H9 (cell line): ENCODE measurements around the gene ABCC12. TPM values are rescaled to one million over a fixed set of nuclear protein-coding genes. Genes with fewer than 3 reads are reported as not detected.

ENCODE experiments used
- DNase-seq: peaks from one replicate; pipeline ENCODE4 v3.0.0-alpha.2; 2017
- H2AFZ ChIP-seq: one replicate; pipeline ENCODE4 v1.6.1; 2013; ENCODE audit warnings: mild to moderate bottlenecking, low read length, control low read depth, moderate library complexity
- H2AK5ac ChIP-seq: 2 replicates; pipeline ENCODE4 v1.6.1; 2013; ENCODE audit warnings: low read length, control low read depth, mixed read lengths; ENCODE audit not compliant: insufficient read length
- H2BK120ac ChIP-seq: one replicate; pipeline ENCODE4 v1.6.1; 2013; ENCODE audit warnings: low read depth, mild to moderate bottlenecking, low read length, control low read depth, inconsistent platforms; ENCODE audit not compliant: poor library complexity, severe bottlenecking
- H2BK12ac ChIP-seq: 2 replicates; pipeline ENCODE4 v1.6.1; 2013; ENCODE audit warnings: low read length, control low read depth, mixed read lengths, low read depth; ENCODE audit not compliant: insufficient read length
- H2BK15ac ChIP-seq: 2 replicates; pipeline ENCODE4 v1.6.1; 2013; ENCODE audit warnings: low read depth, low read length, control low read depth
- H2BK20ac ChIP-seq: one replicate; pipeline ENCODE4 v1.6.1; 2013; ENCODE audit warnings: low read depth, mild to moderate bottlenecking, low read length, control low read depth, inconsistent platforms; ENCODE audit not compliant: poor library complexity, severe bottlenecking
- H2BK5ac ChIP-seq: 2 replicates; pipeline ENCODE4 v1.6.1; 2013; ENCODE audit warnings: low read length, control low read depth, mixed read lengths; ENCODE audit not compliant: insufficient read length
- H3K14ac ChIP-seq: 2 replicates; pipeline ENCODE4 v1.6.1; 2013; ENCODE audit warnings: low read length, control low read depth; ENCODE audit not compliant: insufficient read depth
- H3K18ac ChIP-seq: 2 replicates; pipeline ENCODE4 v1.6.1; 2013; ENCODE audit warnings: low read depth, mild to moderate bottlenecking, mixed read lengths, low read length, control low read depth; ENCODE audit not compliant: insufficient read length
- H3K23ac ChIP-seq: 2 replicates; pipeline ENCODE4 v1.6.1; 2013; ENCODE audit warnings: low read length, control low read depth, mixed read lengths, low read depth; ENCODE audit not compliant: insufficient read length
- H3K23me2 ChIP-seq: 2 replicates; pipeline ENCODE4 v1.6.1; 2013; ENCODE audit warnings: low read depth, mild to moderate bottlenecking, mixed read lengths, low read length, control low read depth; ENCODE audit not compliant: insufficient read length, poor library complexity, severe bottlenecking
- H3K27ac ChIP-seq: 2 replicates; pipeline ENCODE4 v1.5.1; 2013; ENCODE audit warnings: low read length, control low read depth, mixed read lengths, low read depth; ENCODE audit not compliant: insufficient read length
- H3K27me3 ChIP-seq: 2 replicates; pipeline ENCODE4 v1.6.1; 2013; ENCODE audit warnings: low read length, control low read depth, inconsistent platforms; ENCODE audit not compliant: insufficient read depth
- H3K4ac ChIP-seq: 2 replicates; pipeline ENCODE4 v1.6.1; 2013; ENCODE audit warnings: low read depth, mild to moderate bottlenecking, control low read depth, inconsistent platforms, low read length, moderate library complexity
- H3K4me1 ChIP-seq: 2 replicates; pipeline ENCODE4 v1.6.1; 2013; ENCODE audit warnings: low read length, control low read depth, inconsistent platforms; ENCODE audit not compliant: insufficient read depth
- H3K4me2 ChIP-seq: 2 replicates; pipeline ENCODE4 v1.6.1; 2013; ENCODE audit warnings: low read length, control low read depth, mixed read lengths; ENCODE audit not compliant: insufficient read length, insufficient read depth
- H3K56ac ChIP-seq: 2 replicates; pipeline ENCODE4 v1.6.1; 2013; ENCODE audit warnings: low read depth, mild to moderate bottlenecking, mixed read lengths, low read length, control low read depth; ENCODE audit not compliant: insufficient read length
- H3K79me1 ChIP-seq: 2 replicates; pipeline ENCODE4 v1.6.1; 2013; ENCODE audit warnings: low read depth, mild to moderate bottlenecking, moderate library complexity, low read length, control low read depth, inconsistent platforms; ENCODE audit not compliant: insufficient read depth, poor library complexity, severe bottlenecking
- H3K79me2 ChIP-seq: 2 replicates; pipeline ENCODE4 v1.6.1; 2013; ENCODE audit warnings: low read length, control low read depth, inconsistent platforms; ENCODE audit not compliant: insufficient read depth
- H3K9ac ChIP-seq: 2 replicates; pipeline ENCODE4 v1.6.1; 2013; ENCODE audit warnings: low read length, control low read depth, mixed read lengths; ENCODE audit not compliant: insufficient read length; ENCODE audit errors: extremely low read depth
- H3K9me3 ChIP-seq: one replicate; pipeline ENCODE4 v1.6.1; 2013; ENCODE audit warnings: low read depth, low read length, inconsistent platforms; ENCODE audit not compliant: control insufficient read depth
- H3T11ph ChIP-seq: one replicate; pipeline ENCODE4 v1.6.1; 2013; ENCODE audit warnings: mild to moderate bottlenecking, low read length, control low read depth, inconsistent platforms
- H4K20me1 ChIP-seq: one replicate; pipeline ENCODE4 v1.6.1; 2013; ENCODE audit not compliant: control insufficient read depth, insufficient read length, insufficient read depth
- H4K5ac ChIP-seq: 2 replicates; pipeline ENCODE4 v1.6.1; 2013; ENCODE audit warnings: low read depth, mild to moderate bottlenecking, mixed read lengths, low read length, control low read depth; ENCODE audit not compliant: insufficient read length
- H4K8ac ChIP-seq: replicated peaks from 2 replicates; pipeline ENCODE4 v1.6.1; 2013; ENCODE audit warnings: low read length, control low read depth, mixed read lengths, low read depth; ENCODE audit not compliant: insufficient read length
- H4K91ac ChIP-seq: 2 replicates; pipeline ENCODE4 v1.6.1; 2013; ENCODE audit warnings: low read depth, mild to moderate bottlenecking, moderate library complexity, mixed read lengths, low read length, control low read depth; ENCODE audit not compliant: insufficient read length
- H3K27ac Mint-ChIP-seq, 3 experiments: 2 replicates in 2 of 3; 3 replicates in 1 of 3; pipeline ENCODE4 v1.8.0; 2020 to 2021; ENCODE audit warnings: mixed read lengths in 3 of 3, mild to moderate bottlenecking in 1 of 3, moderate library complexity in 1 of 3
- H3K27me3 Mint-ChIP-seq: 2 replicates; pipeline ENCODE4 v1.8.0; 2021; ENCODE audit warnings: low read depth, mild to moderate bottlenecking, moderate library complexity, mixed read lengths
- H3K36me3 Mint-ChIP-seq, 3 experiments: 2 replicates in 2 of 3; 3 replicates in 1 of 3; pipeline ENCODE4 v1.8.0; 2020 to 2021; ENCODE audit warnings: low read depth in 3 of 3, mixed read lengths in 3 of 3; ENCODE audit not compliant: insufficient read depth in 1 of 3
- H3K4me1 Mint-ChIP-seq, 2 experiments: 2 replicates each; pipeline ENCODE4 v1.8.0; 2020; ENCODE audit warnings: mixed read lengths in 2 of 2
- H3K4me3 Mint-ChIP-seq, 2 experiments: 2 replicates in 1 of 2; 3 replicates in 1 of 2; pipeline ENCODE4 v1.8.0; 2020 to 2021; ENCODE audit warnings: mild to moderate bottlenecking in 2 of 2, mixed read lengths in 2 of 2, moderate library complexity in 1 of 2
- H3K9me3 Mint-ChIP-seq, 2 experiments: 2 replicates in 1 of 2; 3 replicates in 1 of 2; pipeline ENCODE4 v1.8.0; 2020; ENCODE audit warnings: mild to moderate bottlenecking in 2 of 2, mixed read lengths in 2 of 2, moderate library complexity in 1 of 2
- WGBS: extraction: QIAGEN DNeasy Blood & Tissue Kit; methylation state at CpG from one replicate; pipeline ENCODE4 v1.1.7; 2013; ENCODE audit warnings: missing lambda C conversion rate, low lambda C conversion rate, mixed read lengths; ENCODE audit not compliant: insufficient read length; ENCODE audit errors: extremely low coverage; 5-methylcytosine and 5-hydroxymethylcytosine counted together
- total RNA-seq: library from RNA; stranded (reverse); gene quantifications from 2 replicates; pipeline ENCODE4 v1.2.1, GENCODE V29; 2021
- TF ChIP-seq, protein P1 (sequence below): fragments of 200-600 bp; sonication (generic); conservative IDR thresholded peaks from 3 replicates; pipeline ENCODE4 v1.8.0; 2021; ENCODE audit warnings: antibody characterized with exemption, mild to moderate bottlenecking

ABCC12 gene
- total RNA-seq, 1 experiment from 2014 or later: 0.09 TPM

DNA sequence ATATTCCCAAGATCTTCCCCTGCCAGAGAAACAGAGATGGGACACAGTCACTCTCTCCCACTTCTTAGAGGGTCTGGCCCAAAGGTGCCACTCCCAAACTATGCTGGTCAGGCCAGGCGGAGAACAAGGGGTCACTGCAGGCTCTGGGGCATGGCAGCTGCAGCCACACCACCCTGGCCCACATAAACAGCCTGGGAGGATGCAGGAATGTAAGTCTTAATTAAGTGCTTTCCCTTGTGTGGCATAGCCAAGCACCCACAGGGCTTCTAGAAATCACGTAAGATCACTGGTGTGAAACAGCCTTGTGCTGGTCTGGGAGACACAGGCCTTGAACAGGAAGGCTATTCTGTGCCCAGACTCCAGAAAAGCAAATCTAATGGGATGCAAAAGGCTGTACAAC lies 31.5 kb downstream of the ABCC12 start:
- no CpG with 5 or more reads among the region's 2 CpGs for WGBS
- no peak overlapping the region for H3K4me3 Mint-ChIP-seq
- Histone ChIP-seq H3K27me3 (no peaks in the 10 kb centered on the region), H4K91ac (no peak overlapping the region), H2AFZ (no peak overlapping the region), H3K79me1 (no peaks in the 10 kb centered on the region), H3K4me2 (no peak overlapping the region), H2AK5ac (no peak overlapping the region), H3K14ac (no peak overlapping the region), H4K8ac (no peak overlapping the region), H4K5ac (no peak overlapping the region), H3K4me1 (peaks cover 2% of the 10 kb centered on the region; the same call in 1 of the 2 replicates), H2BK120ac (no peak overlapping the region), H2BK20ac (no peak overlapping the region), H3K18ac (no peak overlapping the region), H3T11ph (no peak overlapping the region), H2BK12ac (no peak overlapping the region), H3K23ac (no peak overlapping the region), H3K56ac (no peak overlapping the region), H3K27ac (no peak overlapping the region), H3K4ac (no peak overlapping the region), H3K79me2 (no peaks in the 10 kb centered on the region), H4K20me1 (no peaks in the 10 kb centered on the region), H3K9me3 (no peaks in the 10 kb centered on the region), H2BK15ac (no peak overlapping the region), H3K23me2 (no peaks in the 10 kb centered on the region), H2BK5ac (no peak overlapping the region), H3K9ac (no peak overlapping the region)
- no peak for DNase-seq
- peaks cover 0 to 1% (median 0%) of the 10 kb centered on the region in 3 experiments; a peak in 1 of 7 replicates for H3K36me3 Mint-ChIP-seq
- peaks cover 2% of the 10 kb centered on the region; the same call in 1 of the 2 replicates for H3K27me3 Mint-ChIP-seq
- TF ChIP-seq, protein P1, sequence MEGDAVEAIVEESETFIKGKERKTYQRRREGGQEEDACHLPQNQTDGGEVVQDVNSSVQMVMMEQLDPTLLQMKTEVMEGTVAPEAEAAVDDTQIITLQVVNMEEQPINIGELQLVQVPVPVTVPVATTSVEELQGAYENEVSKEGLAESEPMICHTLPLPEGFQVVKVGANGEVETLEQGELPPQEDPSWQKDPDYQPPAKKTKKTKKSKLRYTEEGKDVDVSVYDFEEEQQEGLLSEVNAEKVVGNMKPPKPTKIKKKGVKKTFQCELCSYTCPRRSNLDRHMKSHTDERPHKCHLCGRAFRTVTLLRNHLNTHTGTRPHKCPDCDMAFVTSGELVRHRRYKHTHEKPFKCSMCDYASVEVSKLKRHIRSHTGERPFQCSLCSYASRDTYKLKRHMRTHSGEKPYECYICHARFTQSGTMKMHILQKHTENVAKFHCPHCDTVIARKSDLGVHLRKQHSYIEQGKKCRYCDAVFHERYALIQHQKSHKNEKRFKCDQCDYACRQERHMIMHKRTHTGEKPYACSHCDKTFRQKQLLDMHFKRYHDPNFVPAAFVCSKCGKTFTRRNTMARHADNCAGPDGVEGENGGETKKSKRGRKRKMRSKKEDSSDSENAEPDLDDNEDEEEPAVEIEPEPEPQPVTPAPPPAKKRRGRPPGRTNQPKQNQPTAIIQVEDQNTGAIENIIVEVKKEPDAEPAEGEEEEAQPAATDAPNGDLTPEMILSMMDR: no peak
- H3K9me3 Mint-ChIP-seq: 0 out of 5 replicates have a peak, but pooled peaks cover 0 to 2% of the 10 kb centered on the region in 2 experiments
- no peak overlapping the region; a peak in 1 of 7 replicates for H3K27ac Mint-ChIP-seq
- H3K4me1 Mint-ChIP-seq: peaks cover 6 to 8% of the 10 kb centered on the region in 2 experiments
